Astrocyte of the spinal cord (primary cell): ENCODE data around the gene ARRDC1.

Source experiments
- DNase-seq: peaks from one replicate; pipeline ENCODE4 v3.0.0; 2011; ENCODE audit warnings: low read depth, low spot score
- H3K4me3 ChIP-seq: 2 replicates; pipeline ENCODE4 v1.5.1; 2011; ENCODE audit warnings: low read depth, mild to moderate bottlenecking, low read length, moderate library complexity
- in situ Hi-C: cut with HindIII; loops from 2 replicates; pipeline ENCODE4 v1.10.0; 2017; ENCODE audit warnings: low sequenced_read_pairs
- TF ChIP-seq, protein P1 (sequence below): IDR thresholded peaks from 2 replicates; pipeline ENCODE4 v1.5.1; 2012; ENCODE audit warnings: low read depth, mild to moderate bottlenecking, low read length, inconsistent platforms

Gene ARRDC1

DNA sequence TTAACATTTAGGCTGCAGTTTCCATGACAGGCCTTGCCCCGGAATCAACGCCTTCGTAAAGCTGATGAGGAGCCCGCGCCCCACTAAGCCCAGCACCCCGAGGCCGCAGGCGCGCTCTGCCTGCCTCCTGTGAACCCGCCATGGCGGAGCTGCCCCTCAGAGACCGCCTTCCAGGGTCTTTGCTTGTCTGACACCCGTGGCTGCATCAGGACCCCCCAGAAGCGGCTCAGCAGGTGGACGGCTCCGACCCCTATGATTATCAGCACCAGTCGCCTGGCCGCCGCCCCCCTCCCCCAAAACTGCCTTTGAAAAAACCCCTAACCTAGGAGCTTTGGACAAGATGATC, 26.3 kb upstream of the ARRDC1 start:
- H3K4me3 ChIP-seq: peak overlapping the region; percentile 42
- no peak for DNase-seq
- in situ Hi-C loops: no loop called here
- TF ChIP-seq, protein P1, sequence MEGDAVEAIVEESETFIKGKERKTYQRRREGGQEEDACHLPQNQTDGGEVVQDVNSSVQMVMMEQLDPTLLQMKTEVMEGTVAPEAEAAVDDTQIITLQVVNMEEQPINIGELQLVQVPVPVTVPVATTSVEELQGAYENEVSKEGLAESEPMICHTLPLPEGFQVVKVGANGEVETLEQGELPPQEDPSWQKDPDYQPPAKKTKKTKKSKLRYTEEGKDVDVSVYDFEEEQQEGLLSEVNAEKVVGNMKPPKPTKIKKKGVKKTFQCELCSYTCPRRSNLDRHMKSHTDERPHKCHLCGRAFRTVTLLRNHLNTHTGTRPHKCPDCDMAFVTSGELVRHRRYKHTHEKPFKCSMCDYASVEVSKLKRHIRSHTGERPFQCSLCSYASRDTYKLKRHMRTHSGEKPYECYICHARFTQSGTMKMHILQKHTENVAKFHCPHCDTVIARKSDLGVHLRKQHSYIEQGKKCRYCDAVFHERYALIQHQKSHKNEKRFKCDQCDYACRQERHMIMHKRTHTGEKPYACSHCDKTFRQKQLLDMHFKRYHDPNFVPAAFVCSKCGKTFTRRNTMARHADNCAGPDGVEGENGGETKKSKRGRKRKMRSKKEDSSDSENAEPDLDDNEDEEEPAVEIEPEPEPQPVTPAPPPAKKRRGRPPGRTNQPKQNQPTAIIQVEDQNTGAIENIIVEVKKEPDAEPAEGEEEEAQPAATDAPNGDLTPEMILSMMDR: no peak

DNA sequence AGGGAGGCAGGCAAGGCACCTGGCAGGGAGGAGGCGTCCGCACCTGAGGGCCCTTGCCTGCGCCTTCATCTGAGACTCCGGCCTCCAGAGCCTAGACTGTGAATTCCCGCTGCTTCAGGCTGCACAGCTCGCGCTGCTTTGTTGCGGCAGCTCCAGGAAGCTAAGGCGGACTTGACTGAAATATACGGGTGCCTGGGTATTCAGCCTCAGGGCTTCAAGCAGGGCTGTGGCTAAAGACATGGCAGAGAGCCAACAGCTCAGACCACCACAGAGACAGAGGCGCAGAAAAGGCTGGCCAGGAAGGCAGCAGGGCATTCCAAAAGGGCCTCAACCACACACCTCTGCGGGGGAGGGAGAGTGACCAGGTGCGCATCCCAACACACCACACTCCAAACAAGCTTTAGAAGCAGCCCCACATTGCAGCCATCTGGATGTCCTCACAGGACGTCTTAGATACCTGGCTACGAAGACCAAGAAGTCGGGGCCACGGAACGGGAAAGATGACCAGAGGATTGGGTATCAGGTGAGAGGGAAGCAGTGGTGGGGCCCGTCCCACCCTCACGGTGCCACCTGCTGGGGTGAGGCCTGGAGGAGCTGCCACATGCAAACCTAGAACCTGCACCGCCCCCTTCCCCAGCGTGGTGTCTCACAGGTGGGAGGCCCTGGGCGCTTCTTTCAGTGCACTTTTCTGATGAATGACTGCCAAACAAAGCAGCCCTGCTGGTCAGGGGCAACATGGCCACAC, 25.1 kb upstream of the ARRDC1 start:
- H3K4me3 ChIP-seq: no peak overlapping the region
- in situ Hi-C loops: no loop called here
- DNase-seq: no peak
- TF ChIP-seq, protein P1: no peak

DNA sequence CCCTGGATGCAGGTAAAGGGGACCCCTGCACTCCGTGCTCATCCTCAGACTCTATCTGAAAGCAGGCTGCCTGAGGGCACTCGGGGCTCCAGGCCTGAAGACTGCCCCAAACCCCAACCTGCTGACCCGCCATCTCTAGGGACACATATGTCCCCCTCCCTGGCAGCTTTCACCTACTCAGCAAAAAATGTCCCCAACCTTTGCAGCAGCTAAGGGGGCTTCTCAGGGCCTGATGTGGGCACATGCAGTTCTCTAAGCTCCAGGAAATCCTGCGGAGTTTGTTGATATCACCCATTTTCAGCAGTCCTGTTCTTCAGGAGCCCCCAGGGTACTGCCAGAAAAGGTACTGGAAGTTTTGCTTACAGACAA, 24.5 kb upstream of the ARRDC1 start:
- in situ Hi-C loops: no loop called here
- H3K4me3 ChIP-seq: no peak overlapping the region
- DNase-seq: no peak
- TF ChIP-seq, protein P1: no peak

DNA sequence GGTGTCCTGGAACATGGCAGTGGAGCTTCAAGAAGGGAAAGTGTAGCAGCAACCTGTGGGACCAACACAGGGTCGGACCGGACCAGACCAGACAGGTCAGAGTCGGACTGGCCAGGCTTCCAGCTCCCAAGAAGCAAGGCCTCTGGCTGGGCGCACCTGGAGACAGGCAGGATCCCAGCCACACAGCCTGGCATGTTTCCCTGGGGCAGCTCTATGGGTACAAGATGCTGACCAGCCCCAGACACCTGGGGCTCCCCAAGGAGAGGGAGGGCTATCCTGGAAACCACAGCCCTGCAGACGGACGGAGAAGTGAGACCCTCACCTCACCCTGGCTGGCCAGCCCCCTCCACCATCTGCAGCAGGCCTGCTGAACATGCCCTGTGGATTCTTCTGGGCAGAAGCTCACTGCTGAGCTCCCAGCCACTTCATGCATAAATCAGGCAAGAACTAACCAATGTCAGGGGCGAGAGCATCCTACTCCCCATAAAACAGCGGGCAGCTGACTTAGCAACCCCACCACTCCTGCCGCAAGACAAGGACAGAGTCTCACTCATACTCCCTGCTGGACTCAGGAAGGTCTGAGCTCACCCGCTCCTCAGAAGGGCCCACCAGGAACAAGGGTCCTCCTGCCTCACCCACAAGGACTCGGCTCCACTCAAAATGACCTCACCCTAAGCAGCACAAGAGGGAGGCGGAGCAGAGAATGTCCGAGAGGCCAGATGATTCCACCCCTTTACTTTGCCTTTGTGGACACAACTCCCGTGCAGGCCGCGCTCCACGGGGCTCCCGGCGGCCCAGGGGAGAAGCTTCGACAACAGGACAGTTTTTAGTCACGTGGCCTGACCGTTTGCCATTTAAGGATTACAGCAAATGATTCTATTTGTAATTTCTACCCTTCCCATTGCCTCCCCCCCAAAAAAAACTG, 23.9 kb upstream of the ARRDC1 start:
- no peak for DNase-seq
- in situ Hi-C loops: no loop called here
- no peak overlapping the region for H3K4me3 ChIP-seq
- TF ChIP-seq, protein P1: no peak

DNA sequence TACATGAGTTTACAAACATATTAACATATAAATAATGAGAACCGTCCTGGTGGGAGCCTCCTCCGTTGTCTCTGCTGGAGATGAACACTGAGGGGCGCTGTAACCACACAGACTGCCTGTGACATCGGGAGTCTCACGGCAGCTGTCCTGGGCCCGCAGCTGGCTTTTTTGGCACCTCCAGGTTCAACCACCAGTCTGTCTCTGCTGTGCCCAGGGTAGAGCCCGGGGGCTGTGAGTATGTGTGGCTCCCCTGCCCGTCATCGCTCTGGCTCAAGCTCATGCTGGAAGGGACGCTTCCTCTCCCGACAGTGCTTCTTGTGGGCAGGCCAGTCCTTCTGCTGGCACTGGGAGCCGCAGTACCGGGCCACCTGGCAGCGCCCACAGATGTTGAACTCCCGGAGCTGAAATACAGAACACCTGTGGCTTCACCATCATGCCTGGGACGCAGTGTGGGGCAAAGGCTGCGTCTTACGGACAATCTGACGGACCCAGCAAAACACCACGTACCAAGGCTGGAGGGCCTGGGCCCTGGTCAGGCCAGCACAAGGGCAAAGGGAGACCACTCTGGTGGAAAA, 23.1 kb upstream of the ARRDC1 start:
- H3K4me3 ChIP-seq: no peak overlapping the region
- no peak for DNase-seq
- in situ Hi-C loops: no loop called here
- TF ChIP-seq, protein P1: peak; percentile 16

DNA sequence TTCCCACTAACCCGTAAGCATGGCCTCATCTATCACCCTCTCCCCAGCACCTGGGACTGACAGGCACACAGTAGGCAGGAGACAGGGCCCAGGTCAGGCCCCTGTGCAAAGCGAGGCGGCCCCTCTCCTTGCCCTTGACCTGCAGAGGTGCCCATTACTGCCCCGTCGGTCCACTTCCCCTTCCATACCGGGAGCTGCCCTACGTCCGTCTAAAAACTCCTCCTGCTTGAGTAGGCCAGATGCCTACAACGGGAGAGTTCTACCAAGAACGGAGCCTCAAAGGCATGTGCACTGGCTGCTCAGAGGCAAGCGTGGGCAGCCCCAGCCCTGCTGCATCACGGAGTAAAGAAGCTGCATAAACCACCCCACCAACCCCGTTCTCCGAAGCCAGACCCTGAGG, 22.1 kb upstream of the ARRDC1 start:
- no peak overlapping the region for H3K4me3 ChIP-seq
- in situ Hi-C loops: no loop called here
- DNase-seq: no peak
- TF ChIP-seq, protein P1: no peak
